NCI-H1092 (cell line): ENCODE data around the gene TBCD.
A peak's percentile ranks its signal among the peaks of the same experiment; 100 is the strongest.
"Not testable (repeated sequence)": the region's sequence is repeated elsewhere in the genome, so short reads cannot be mapped to it uniquely, and the experiment has no call there.

Experiments
- DNase-seq: peaks from one replicate; lab custom pipeline; 2025; lab: John Stamatoyannopoulos, UW

TBCD gene

DNA sequence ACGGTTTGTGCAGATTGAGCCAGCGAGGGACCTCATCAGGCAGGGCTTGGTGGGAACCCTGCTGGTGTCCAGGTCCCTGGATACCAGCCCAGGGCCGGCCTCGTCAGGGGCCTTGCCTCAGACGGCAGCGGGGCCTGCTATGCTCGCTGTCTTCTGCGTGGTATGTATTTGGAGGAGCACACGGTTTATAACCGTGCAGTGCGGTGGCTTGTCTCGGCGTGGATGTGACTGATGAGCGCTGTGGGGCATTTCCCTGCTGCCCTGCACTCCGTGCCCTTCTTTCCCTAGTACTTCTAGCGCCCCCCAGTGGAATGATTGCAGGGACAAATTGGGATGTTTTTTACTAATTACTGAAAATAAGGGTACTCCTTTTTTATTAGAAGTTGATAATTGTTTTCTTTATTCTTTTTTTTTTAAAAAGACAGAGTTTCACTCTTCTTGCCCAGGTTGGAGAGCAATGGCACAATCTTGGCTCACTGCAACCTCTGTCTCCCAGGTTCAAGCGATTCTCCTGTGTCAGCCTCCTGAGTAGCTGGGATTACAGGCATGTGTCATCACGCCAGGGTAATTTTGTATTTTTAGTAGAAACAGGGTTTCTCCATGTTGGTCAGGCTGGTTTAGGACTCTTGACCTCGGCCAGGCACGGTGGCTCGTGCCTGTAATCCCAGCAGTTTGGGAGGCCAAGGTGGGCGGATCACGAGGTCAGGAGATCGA lies 15.3 kb downstream of the TBCD start:
- no peak for DNase-seq

DNA sequence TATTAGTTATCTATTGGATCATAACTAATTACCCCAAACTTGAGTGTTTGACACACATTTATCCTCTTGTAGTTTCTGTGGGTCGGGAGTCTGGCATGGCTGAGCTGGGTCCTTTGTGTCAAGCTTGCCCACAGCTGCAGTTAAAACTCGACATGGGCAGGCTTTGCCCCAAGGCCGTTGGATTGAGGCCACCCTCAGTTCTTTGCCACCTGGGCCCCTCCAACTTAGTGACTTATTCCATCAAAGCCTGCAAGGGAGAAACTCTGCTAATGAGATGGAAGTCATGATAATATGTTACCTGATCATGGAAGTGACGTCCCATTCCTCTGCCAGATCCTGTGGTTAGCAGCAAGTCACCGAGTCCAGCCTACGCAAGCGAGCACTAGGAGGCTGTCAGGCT lies 17.2 kb downstream of the TBCD start:
- no peak for DNase-seq

DNA sequence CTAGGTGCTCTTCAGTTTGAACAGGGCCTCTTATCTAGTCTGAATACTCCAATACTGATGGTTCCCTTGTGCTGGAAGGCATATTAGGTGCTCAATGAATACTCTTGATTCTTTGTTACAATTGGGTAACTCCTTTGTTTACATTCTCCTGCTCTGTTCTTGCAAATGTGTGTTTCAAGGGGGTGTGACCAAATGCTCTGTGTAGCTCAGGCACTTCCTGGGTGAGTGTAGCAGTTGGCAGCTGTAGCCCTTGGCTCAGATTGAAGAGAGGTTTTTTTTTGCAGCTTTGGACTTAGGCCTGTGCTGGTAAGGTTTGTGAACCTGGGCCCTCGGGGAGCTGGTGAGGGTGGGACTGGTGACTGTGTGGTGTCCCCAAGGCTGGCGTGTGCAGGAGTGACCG lies 20.2 kb downstream of the TBCD start:
- no peak for DNase-seq

DNA sequence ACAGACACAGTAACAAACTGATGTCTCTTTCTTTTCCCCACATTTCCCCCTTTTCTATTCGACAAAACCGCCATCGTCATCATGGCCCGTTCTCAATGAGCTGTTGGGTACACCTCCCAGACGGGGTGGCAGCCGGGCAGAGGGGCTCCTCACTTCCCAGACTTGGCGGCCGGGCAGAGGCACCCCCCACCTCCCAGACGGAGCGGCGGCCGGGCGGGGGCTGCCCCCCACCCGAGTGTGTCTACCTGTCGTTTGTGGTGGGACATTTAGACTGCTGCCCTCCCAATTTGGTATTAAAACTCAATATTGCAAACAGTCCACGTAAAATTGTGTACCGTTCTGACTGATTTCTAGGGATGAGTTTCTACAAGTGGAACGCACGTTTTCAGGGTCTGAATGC lies 22.6 kb downstream of the TBCD start:
- DNase-seq, result not testable (repeated sequence)

DNA sequence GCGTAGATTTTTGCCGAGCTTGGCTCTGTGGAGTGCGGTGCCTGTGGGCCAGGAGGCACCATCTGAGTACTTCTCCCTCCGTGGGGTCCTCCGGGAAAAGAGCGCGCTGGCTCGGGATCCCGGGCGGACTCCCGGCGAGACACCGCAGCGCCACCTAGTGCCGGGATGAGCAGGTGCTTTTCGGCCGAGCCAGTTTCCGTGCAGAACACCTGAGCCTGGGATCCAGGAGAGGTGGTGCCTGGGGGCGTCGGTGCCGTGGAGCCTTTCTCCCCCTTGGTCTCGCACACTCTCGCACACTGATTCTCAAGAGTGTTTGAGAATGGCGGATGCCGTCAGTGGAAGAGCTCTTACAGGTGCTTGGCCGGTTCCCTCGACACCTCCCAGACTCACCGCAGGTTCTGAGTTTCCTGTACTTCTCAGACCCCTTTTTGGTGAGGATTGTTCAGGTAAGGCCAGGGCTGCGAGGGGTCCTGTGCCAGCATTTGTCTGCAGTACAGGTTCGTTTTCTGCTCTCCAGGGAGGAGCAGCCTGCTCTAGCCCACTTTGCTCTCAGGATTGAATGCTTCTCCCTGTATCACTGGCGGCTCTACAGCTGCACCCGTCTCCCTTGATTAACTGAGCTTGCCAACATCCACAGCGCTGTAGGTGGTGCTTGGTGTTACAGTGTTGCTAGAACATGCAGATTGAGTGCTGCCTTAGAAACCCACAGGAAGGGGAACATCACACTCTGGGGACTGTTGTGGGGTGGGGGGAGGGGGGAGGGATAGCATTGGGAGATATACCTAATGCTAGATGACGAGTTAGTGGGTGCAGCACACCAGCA lies 23.3 kb downstream of the TBCD start:
- DNase-seq, result peak; percentile 23

DNA sequence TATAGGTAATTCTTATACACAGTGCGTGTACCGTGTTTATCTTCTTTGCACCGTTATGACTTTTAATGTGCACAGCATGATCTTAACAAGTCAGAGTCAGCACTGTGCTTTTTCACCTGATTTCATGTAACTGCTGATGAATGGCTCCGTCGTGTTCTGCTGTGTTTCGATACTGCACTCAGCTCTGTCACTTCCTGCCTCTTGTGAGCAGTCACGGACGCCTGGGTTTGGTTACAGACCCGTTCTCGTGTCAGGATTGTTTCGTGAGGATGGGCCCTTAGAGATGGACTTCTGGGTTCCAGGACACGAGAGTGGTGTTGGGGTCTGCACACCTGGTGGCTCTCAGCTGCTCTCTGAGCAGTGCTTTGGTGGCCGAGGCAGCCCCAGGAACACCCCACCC lies 24.6 kb downstream of the TBCD start:
- no peak for DNase-seq

DNA sequence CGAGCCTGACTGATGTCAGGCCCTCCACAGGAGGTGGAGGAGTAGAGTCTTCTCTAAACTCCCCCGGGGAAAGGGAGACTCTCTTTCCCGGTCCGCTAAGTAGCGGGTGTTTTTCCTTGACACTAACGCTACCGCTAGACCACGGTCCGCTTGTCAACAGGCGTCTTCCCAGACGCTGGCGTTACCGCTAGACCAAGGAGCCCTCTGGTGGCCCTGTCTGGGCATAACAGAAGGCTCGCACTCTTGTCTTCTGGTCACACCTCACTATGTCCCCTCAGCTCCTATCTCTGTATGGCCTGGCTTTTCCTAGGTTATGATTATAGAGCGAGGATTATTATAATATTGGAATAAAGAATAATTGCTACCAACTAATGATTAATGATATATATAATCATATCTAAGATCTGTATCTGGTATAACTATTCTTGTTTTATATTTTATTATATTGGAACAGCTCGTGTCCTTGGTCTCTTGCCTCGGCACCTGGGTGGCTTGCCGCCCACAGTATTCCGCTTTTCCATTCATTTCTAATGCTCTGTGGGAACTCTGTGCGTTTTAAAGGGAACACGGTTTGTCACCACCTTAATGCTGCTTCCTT lies 26.0 kb downstream of the TBCD start:
- not testable (repeated sequence) for DNase-seq

DNA sequence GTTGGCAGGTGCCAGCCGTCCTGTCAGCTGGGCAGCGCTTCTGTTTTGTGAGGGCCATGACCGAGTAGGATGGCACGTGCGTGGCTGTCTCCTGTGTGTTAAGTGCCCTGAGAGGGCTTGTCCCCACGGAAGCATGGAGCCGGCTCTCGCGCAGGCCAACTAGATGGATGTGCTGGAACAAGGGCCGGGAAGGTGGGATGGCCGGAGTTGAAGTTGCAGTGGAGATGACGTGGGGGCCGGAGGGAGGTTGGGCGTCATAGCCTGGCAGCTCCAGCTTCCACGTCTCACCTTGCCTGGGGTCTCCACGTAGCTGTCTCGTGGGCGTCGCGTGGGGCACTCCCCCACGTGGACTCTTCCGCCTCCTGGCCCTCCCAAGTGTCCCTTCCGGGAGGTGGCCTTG lies 27.7 kb downstream of the TBCD start:
- DNase-seq, result no peak

DNA sequence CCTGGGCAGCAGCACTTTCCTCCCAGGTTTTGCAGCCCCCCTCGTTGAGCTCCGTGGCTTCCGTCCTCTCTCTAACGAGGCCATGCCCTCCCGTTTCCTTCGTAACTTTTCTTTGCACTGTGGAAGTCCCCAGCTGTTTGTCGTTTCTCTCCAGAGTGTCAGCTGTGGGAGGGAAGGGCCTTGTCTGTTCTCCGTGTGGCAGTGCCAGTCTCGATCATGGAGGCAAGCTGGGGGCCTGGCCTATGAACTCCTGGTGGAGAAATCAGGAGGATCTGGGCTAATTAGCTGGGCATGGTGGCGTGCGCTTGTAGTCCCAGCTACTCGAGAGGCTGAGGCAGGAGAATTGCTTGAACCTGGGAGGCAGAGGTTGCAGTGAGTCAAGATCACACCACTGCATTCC lies 28.3 kb downstream of the TBCD start:
- DNase-seq, result no peak

DNA sequence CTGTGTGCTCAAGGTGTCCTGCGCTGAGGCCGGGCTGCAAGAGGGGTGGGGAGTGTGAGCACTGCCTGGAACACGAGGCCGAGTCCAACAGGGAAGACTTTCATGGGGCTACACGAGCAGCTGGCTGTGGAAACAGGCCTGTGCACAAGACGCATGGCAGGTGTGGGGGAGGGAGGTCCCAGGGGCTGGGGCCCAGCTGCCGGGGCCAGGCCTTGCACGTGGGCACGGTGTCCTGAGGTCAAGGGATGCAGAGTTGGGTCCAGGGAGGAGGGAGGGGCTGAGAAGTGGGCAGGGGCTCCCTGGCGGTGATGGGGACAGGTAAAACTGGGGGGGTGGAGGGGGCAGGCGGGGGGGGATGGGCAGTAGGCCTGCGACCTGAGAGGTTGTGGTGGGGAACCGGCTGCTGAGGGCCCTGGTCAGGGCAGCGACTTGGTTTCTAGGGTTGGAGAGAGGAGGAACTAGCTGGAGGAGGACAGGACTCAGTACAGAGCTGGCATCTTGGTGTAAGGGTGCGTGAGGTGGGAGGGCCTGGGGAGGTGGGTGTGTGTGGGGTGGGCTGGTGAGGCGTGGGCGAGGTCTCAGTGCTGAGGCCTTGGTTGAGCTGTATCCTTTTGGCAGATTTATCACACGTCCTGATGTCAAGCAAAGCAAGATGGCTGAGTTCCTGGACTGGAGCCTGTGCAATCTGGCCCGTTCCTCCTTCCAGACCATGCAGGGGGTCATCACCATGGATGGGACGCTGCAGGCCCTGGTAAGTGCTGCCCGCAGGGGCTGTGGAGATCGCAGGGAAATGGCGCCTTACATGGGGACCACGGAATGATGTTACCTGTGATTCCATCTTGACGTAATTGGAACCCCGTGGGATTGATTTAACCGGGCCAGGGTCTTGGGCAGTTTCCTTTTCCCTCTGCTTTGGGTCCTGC lies 29.4 kb downstream of the TBCD start:
- no peak for DNase-seq

DNA sequence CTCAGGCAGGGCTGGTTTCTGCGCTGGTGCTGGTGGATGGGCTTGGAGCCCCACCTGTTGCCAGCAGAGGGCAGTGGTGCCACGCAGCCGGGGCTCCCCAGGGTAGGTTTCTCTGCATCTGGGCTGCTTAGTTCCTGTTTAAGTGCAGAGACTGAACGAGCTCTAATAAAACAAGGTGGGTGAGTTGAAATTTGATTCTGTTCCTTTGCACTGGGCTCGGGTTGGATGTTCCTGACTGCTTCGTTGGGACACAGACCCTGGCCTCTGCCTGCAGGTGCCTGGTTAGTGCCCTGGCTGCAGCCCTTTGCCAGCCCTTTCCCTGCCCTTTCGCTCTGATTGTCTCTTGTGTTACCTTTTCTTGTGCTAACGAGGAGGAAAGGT lies 30.0 kb downstream of the TBCD start:
- peak; percentile 25 for DNase-seq

DNA sequence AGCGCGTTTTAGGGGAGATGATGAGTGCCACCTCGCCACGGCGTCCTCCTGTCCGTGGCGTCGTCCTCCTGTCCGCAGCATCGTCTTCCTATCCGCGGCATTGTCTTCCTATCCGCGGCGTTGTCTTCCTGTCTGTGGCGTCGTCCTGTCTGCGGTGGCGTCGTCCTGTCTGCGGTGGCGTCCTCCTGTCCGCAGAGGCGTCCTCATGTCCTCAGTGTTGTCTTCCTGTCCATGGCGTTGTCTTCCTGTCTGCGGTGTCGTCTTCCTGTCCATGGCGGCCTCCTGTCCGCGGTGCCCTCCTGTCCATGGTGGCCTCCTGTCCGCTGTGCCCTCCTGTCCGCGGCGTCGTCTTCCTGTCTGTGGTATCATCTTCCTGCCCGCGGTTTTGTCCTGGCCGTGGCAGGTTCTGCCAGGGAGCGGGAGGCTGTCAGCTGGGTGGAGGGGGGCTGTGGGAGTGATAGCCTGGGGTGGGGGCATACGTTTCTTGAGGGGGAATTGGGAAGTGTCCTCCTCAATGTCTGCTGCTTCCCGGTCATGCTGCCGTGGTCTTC lies 30.9 kb downstream of the TBCD start:
- DNase-seq, result no peak

DNA sequence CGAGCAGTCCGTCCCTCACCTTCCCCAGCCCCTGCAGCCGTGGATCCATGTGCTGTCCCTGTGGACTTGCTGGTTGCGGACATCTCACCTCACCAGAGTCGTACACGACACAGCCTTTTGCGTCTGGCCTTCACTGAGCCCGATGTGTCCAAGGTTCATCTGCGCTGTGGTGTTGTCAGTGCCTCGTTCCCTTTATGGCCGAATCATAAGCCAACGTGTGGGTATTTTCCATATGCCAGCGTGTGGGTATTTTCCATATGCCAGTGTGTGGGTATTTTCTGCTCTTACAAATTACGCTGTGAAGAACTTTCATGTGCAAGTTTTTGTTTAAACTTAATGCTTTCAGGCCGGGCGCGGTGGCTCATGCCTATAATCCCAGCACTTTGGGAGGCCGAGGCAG lies 31.6 kb downstream of the TBCD start:
- DNase-seq, result no peak

DNA sequence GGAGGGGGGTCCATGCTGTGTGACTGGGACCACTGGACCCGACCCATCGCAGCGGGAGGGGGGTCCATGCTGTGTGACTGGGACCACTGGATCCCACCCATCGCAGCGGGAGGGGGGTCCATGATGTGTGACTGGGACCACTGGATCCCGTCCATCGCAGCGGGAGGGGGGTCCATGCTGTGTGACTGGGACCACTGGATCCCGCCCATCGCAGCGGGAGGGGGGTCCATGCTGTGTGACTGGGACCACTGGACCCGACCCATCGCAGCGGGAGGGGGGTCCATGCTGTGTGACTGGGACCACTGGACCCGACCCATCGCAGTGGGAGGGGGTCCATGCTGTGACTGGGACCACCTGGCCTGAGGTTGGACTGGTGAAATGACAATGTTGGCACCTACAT lies 33.7 kb downstream of the TBCD start:
- DNase-seq, result not testable (repeated sequence)

DNA sequence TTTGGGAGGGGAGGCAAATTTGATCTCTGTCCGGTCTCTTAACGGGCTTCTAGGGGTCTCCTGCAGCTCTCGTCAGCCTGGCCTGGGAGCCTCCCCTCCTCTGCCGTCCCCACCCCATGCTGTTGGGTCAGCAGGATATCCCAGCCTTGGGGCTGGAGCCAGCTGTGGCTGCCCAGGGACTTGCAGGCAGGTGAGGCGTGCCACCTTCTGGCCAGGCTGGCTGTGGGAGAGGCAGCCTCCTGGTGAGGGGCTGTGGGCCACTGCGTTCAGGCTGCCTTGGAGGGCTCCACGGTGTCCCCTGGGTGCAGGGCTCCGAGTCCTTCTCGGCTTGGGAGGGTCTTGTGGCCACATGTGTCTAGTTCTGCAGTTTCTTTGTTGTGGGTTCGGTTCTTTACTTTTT lies 34.6 kb downstream of the TBCD start:
- DNase-seq, result no peak

DNA sequence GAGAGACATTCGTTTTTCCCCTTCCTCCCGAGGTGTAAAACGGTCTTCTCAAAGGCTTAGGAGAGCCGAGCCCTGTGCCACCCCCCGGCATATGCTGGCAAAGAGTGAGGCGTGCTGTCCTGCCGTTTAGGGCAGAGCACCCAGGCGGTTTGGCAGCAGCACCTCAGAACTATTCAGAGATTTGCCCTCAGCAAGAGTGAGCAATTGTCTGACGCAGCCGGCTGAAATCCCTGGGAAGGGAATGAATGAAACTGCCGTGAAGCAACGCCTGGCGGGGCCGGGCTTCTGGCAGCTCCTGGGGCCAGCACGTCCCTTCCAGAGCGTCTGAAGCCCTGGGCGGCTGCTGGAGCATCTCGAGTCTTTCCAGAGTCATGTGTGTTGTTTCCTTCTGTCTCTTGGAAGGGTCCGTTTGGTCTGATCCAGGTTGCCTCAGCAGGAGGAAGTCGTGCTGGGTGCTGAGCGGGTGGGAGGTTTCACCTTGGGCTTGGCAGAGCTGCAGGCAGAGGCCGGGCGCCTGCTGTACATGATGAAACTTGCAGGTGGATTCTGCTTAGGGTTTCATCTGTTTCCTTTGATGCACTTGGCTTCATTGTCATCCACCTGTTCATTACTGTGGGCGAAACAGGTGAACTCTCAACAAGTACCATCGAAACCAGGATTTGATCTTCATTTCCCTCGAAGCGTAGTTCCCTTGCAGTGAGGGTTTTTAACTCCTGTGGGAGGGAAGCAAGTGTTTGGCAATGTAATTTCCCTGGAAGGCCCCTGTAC lies 35.4 kb downstream of the TBCD start:
- no peak for DNase-seq

DNA sequence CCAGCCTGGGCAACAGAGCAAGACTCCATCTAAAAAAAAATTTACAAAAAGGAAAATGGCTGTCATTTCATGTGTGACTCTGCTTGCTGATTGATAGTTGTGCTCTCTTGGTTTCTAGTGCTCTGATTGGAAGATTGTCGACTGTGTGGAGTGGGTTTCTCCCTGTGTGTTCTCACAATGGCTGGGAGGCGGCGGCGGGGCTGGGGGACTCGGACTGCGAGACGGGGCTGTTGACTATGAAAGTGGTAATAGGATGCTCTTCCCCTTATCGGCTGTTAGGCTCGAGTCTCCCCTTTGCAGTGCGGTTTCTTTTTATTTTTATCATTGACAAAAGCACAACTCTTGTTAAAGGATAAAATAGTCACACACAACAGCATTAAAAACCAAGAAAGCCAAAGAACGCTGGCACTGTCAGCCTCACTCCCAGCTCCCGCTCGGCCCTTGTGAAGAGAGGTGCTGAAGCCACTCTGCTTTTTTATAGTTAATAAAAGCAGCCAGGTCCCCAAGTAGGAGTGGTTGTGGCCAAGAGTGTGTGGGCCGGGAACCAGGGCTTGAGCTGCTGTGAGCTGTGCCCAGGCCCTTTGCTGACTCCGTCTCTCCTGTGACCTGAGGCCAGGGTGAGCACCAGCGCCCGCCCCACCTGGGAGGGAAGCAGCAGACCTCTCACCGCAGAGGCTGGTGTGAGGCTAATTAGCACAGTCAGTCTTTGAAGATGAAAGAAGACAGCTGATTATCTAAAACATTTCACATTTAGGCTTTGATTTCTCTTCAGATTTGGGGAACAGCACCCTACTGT lies 36.5 kb downstream of the TBCD start:
- no peak for DNase-seq

DNA sequence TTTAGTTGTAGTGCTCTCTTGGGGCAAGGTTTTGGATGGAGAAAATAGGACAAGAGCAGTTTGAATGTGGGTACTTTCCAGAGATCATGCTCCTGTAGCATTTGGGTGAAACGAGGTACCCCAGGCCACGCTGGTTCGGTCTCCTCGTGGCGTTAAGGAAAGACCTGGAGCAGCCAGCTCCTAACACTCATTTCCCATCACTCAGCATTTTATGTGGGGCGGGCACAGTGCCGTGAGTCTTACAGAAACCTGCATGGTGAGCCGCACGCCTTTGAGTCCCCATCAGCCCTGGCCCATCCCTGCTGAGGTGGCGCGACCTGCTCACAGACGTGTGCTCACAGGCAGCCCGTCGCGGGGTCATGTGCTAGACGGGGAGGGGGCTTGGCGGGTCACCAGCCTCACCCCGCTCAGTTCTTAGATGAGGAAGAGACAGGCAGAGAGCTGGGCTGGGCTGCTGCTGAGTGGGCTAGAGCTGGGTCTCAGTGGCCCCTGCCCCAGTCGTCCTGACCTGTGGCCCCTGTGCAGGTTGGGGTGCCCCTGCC lies 37.3 kb downstream of the TBCD start:
- no peak for DNase-seq

DNA sequence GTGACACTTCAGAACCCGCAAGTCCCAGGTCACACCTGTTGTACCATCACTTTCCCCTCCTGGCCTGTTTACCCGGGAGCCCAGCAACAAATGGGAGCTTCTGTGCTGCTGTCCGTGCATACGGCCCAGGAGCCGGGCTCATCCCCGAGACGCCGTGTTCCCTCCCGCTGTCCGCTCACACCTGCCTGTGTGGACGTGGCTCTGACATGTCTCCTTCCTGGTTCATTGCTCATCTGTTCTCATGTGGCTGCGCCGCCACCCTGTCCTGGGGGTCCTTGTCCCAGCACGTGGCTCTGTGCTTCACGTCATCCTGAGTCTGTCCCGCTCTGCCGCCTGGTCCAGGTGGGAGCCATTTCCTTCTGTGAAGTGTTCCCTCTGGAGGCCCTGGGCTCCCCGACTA lies 37.9 kb downstream of the TBCD start:
- DNase-seq, result no peak

DNA sequence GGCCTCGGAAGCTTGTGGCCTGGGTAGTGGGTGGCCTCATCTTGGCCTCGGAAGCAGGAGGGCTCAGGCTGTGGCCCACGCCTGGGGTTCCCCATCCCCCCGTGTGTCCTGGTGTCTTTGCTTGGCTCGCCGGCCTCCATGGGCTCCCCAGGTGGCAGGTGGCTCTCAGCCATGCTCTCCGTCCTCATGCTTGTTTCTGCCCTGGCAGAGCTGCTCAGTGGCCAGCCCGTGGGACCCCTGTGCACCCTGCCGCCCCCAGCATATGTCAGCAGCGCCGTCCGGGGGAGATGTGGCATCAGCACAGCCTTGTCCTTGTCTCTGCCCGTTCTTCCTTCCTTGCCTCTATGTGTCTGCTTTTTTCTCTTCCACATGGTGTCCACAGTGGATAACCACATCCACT lies 38.5 kb downstream of the TBCD start:
- DNase-seq, result no peak
